GM12878 (cell line): ENCODE measurements around the gene JAGN1. TPM values are rescaled to one million over a fixed set of nuclear protein-coding genes. Genes with fewer than 3 reads are reported as not detected.

Experiments used
- ATAC-seq: fragments of 200-7000 bp; cut with Tn5 transposase; 3 replicates; pipeline ENCODE4 v1.9.1; 2020; ENCODE audit warnings: mild to moderate bottlenecking, moderate library complexity
- BruUV-seq: library from RNA; stranded (reverse); fragments of 400-500 nt; replicated peaks from 2 replicates; lab custom pipeline; 2021; lab: Mats Ljungman, UMichigan
- CTCF ChIA-PET: fragments of 300-600 bp; sonication (Branson Sonifier 250); formaldehyde crosslinking; extraction: SDS; loops from one replicate; lab custom pipeline; 2021; ENCODE audit warnings: inconsistent platforms; lab: Yijun Ruan, JAX
- POLR2A ChIA-PET: fragments of 350-600 bp; formaldehyde crosslinking; extraction: SDS; loops from one replicate; lab custom pipeline; 2021; ENCODE audit warnings: inconsistent platforms; lab: Charles Lee
- RAD21 ChIA-PET: fragments of 300-600 bp; sonication (Branson Sonifier 250); formaldehyde crosslinking; loops from one replicate; lab custom pipeline; 2023; ENCODE audit warnings: antibody characterized with exemption; ENCODE audit not compliant: unreplicated experiment; lab: Charles Lee
- SMC1A ChIA-PET: fragments of 300-600 bp; sonication (Branson Sonifier 250); formaldehyde crosslinking; loops from one replicate; lab custom pipeline; 2023; ENCODE audit not compliant: unreplicated experiment, uncharacterized antibody; lab: Charles Lee
- DNase-seq: peaks from one replicate; pipeline ENCODE4 v3.0.0-alpha.2; 2011; ENCODE audit warnings: low read depth, low spot score
- FAIRE-seq: peaks from 3 replicates; lab custom pipeline; 2011; peaks lifted over from hg19 to GRCh38; lab: Jason Lieb, UNC
- H2AFZ ChIP-seq: 2 replicates; pipeline ENCODE4 v1.6.0; 2011; ENCODE audit warnings: low read depth, low read length, control low read depth; ENCODE audit not compliant: control insufficient read depth
- H3K27ac ChIP-seq: 2 replicates; pipeline ENCODE4 v1.5.1; 2011; ENCODE audit warnings: control low read depth; ENCODE audit not compliant: control insufficient read depth, insufficient read depth
- H3K27me3 ChIP-seq, 2 experiments: replicated peaks in 1 of 2; 2 replicates each; pipeline versions ENCODE4 v1.6.0 to v1.6.1; 2011; ENCODE audit warnings: low read length in 1 of 2; ENCODE audit not compliant: control insufficient read depth in 2 of 2, insufficient read depth in 2 of 2
- H3K36me3 ChIP-seq, 2 experiments: 2 replicates each; pipeline ENCODE4 v1.5.1; 2011; ENCODE audit warnings: low read length in 1 of 2; ENCODE audit not compliant: control insufficient read depth in 2 of 2, insufficient read depth in 2 of 2
- H3K4me1 ChIP-seq: 2 replicates; pipeline ENCODE4 v1.6.1; 2011; ENCODE audit warnings: mild to moderate bottlenecking, low read length, moderate library complexity, mixed read lengths; ENCODE audit not compliant: control insufficient read depth, insufficient read depth
- H3K4me2 ChIP-seq: 2 replicates; pipeline ENCODE4 v1.6.0; 2011; ENCODE audit warnings: control low read depth; ENCODE audit not compliant: control insufficient read depth, insufficient read depth
- H3K4me3 ChIP-seq: fragments of 200-600 bp; sonication (generic); 2 replicates; pipeline ENCODE4 v1.5.1; 2016
- H3K79me2 ChIP-seq: 2 replicates; pipeline ENCODE4 v1.6.0; 2011; ENCODE audit warnings: low read length; ENCODE audit not compliant: control insufficient read depth, insufficient read depth
- H3K9ac ChIP-seq: 2 replicates; pipeline ENCODE4 v1.8.0; 2011; ENCODE audit warnings: low read length, control low read depth, mixed read lengths; ENCODE audit not compliant: control insufficient read depth, insufficient read depth
- H3K9me3 ChIP-seq: replicated peaks from 3 replicates; pipeline ENCODE4 v1.5.1; 2011; ENCODE audit warnings: mild to moderate bottlenecking, low read length; ENCODE audit not compliant: control insufficient read depth, insufficient read depth
- H4K20me1 ChIP-seq: 2 replicates; pipeline ENCODE4 v1.6.0; 2011; ENCODE audit not compliant: control insufficient read depth, insufficient read depth
- BMI1 ChIP-seq: fragments of 450-650 bp; IDR thresholded peaks from 2 replicates; pipeline ENCODE4 v1.6.1; 2016; ENCODE audit warnings: mild to moderate bottlenecking, moderate library complexity, borderline replicate concordance
- CHD4 ChIP-seq: fragments of 200-600 bp; sonication (generic); IDR thresholded peaks from 2 replicates; pipeline ENCODE4 v1.6.1; 2016; ENCODE audit warnings: mild to moderate bottlenecking
- E4F1 ChIP-seq: fragments of 450-650 bp; IDR thresholded peaks from 2 replicates; pipeline ENCODE4 v1.6.1; 2018; ENCODE audit warnings: borderline replicate concordance, mild to moderate bottlenecking; ENCODE audit not compliant: partially characterized antibody
- POLR2AphosphoS5 ChIP-seq: IDR thresholded peaks from 2 replicates; pipeline ENCODE4 v1.6.1; 2011; ENCODE audit warnings: mild to moderate bottlenecking, low read length, inconsistent platforms
- REST ChIP-seq: IDR thresholded peaks from 2 replicates; pipeline ENCODE4 v1.6.1; 2012; ENCODE audit warnings: mild to moderate bottlenecking, low read depth, low read length
- WRNIP1 ChIP-seq: IDR thresholded peaks from 2 replicates; pipeline ENCODE4 v1.6.1; 2011; ENCODE audit warnings: low read depth, low read length, improper control_type of control experiment, borderline replicate concordance
- ZNF274 ChIP-seq: IDR thresholded peaks from one replicate; pipeline ENCODE4 v1.8.0; 2011; ENCODE audit not compliant: insufficient read length, insufficient read depth
- WGBS: methylation state at CpG from one replicate; pipeline ENCODE4 v1.1.6; 2016; ENCODE audit warnings: low lambda C conversion rate; ENCODE audit not compliant: insufficient replicate concordance, insufficient coverage; ENCODE audit errors: missing lambda C conversion rate; 5-methylcytosine and 5-hydroxymethylcytosine counted together
- in situ Hi-C: fragments of 300-500 bp; cut with MboI; formaldehyde crosslinking; loops from 9 replicates; pipeline ENCODE4 v1.14.3; 2018; ENCODE audit warnings: mixed read lengths
- intact Hi-C: fragments of 100-400 bp; cut with micrococcal nuclease; formaldehyde crosslinking; loops from one replicate; pipeline ENCODE4 v1.14.2; 2022; ENCODE audit not compliant: unreplicated experiment
- polyA plus RNA-seq, 11 experiments: library from polyadenylated mRNA; depleted of rRNA in 4 of 11; unstranded in 6 of 11; stranded (reverse) in 5 of 11; fragments of >200 nt; fragmentation: Nextera tagmentation in 4 of 11; fragmentation: Illumina TruSeq in 1 of 11; extraction: Ambion mirVana in 4 of 11; extraction: Trizol in 1 of 11; gene quantifications; 1 replicate in 1 of 11; 2 replicates in 10 of 11; pipeline versions ENCODE4 v1.2.1 to v1.2.3, GENCODE V29; 2011 to 2016; ENCODE audit warnings: inconsistent platforms in 2 of 11, missing spikeins in 2 of 11, low read depth in 1 of 11
- total RNA-seq, 4 experiments: library from RNA; depleted of rRNA in 3 of 4; stranded (reverse); fragments of >200 nt in 3 of 4; fragmentation: Illumina TruSeq in 1 of 4; extraction: Trizol in 1 of 4; gene quantifications; 2 replicates each; pipeline versions ENCODE4 v1.2.1 to v1.2.3, GENCODE V29; 2013 to 2021

Gene JAGN1
- total and polyA plus RNA-seq, 10 of the 15 experiments (the other 5 are each of a cell fraction or from before 2014, with no cell fraction given): 23.3 to 56.0 (median 35.4) TPM

GRCh38 chr3:9855594-9855993 is 34.8 kb upstream of the JAGN1 start:
- Histone ChIP-seq H3K79me2 (no peaks in the 10 kb centered on the region), H2AFZ (no peak overlapping the region), H3K9me3 (no peaks in the 10 kb centered on the region), H3K4me2 (no peak overlapping the region), H3K36me3 (no peaks in the 10 kb centered on the region), H3K9ac (no peak overlapping the region), H3K4me3 (no peak overlapping the region), H4K20me1 (no peaks in the 10 kb centered on the region), H3K27me3 (no peaks in the 10 kb centered on the region; a peak in 1 of 4 replicates), H3K27ac (no peak overlapping the region), H3K4me1 (no peaks in the 10 kb centered on the region)
- FAIRE-seq (no peak), DNase-seq (no peak), ATAC-seq (peak; percentile 47)
- ChIA-PET POLR2A (no interaction called here), CTCF (no interaction called here), RAD21 (no interaction called here), SMC1A (no interaction called here)
- TF ChIP-seq BMI1 (no peak), POLR2AphosphoS5 (no peak), REST (no peak), CHD4 (no peak), WRNIP1 (no peak), E4F1 (no peak), ZNF274 (no peak)
- no TSS peak for BruUV-seq
- in situ Hi-C loops: no loop called here
- WGBS: 59% methylated on average over 3 of the region's 3 CpGs
- intact Hi-C loops: loop anchor here (1.0 kb wide), 1 partner anchor 40 kb away; no protein-coding TSS in a partner anchor
